HepG2 (cell line): ENCODE data around the gene MISP3. TPM values are rescaled to one million over a fixed set of nuclear protein-coding genes. Genes with fewer than 3 reads are reported as not detected.

Experiments used
- ATAC-seq: fragments of 200-7000 bp; cut with Tn5 transposase; 3 replicates; pipeline ENCODE4 v1.9.1; 2020; ENCODE audit warnings: mild to moderate bottlenecking, moderate library complexity
- BruUV-seq: library from RNA; stranded (reverse); fragments of 400-500 nt; replicated peaks from 2 replicates; lab custom pipeline; 2021; lab: Mats Ljungman, UMichigan
- CTCF ChIA-PET: fragments of 300-600 bp; formaldehyde crosslinking; extraction: SDS; loops from one replicate; lab custom pipeline; 2021; ENCODE audit warnings: low total read pairs, inconsistent platforms, low intra/inter-chr PET ratio; lab: Yijun Ruan, JAX
- POLR2A ChIA-PET: fragments of 350-600 bp; sonication (Branson Sonifier 250); formaldehyde crosslinking; loops from one replicate; lab custom pipeline; 2020; ENCODE audit warnings: antibody characterized with exemption, inconsistent platforms; lab: Yijun Ruan, JAX
- DNase-seq: peaks from one replicate; pipeline ENCODE4 v3.0.0-alpha.2; 2015; ENCODE audit warnings: low spot score
- FAIRE-seq: peaks from 3 replicates; lab custom pipeline; 2011; peaks lifted over from hg19 to GRCh38; lab: Jason Lieb, UNC
- H2AFZ ChIP-seq: one replicate; pipeline ENCODE4 v1.6.1; 2011; ENCODE audit warnings: low read length, inconsistent platforms
- H3K27ac ChIP-seq: fragments of 300-600 bp; 3 replicates; pipeline ENCODE4 v1.8.0; 2011; ENCODE audit warnings: mixed run types, mild to moderate bottlenecking, mixed read lengths, low read length, inconsistent platforms; ENCODE audit not compliant: insufficient read depth; ENCODE audit errors: extremely low read length
- H3K27me3 ChIP-seq, 2 experiments: fragments of 200-600 bp in 1 of 2; 2 replicates in 1 of 2; 3 replicates in 1 of 2; pipeline versions ENCODE4 v1.6.0 to v1.8.0; 2011; ENCODE audit warnings: low read length in 2 of 2, mild to moderate bottlenecking in 2 of 2, moderate library complexity in 2 of 2, inconsistent platforms in 1 of 2; ENCODE audit not compliant: insufficient read depth in 2 of 2, control insufficient read depth in 1 of 2
- H3K36me3 ChIP-seq, 2 experiments: fragments of 200-600 bp in 1 of 2; replicated peaks in 1 of 2; 2 replicates in 1 of 2; 3 replicates in 1 of 2; pipeline versions ENCODE4 v1.5.1 to v1.8.0; 2011; ENCODE audit warnings: low read length in 2 of 2, inconsistent platforms in 1 of 2; ENCODE audit not compliant: insufficient read depth in 2 of 2, control insufficient read depth in 1 of 2
- H3K4me1 ChIP-seq: 2 replicates; pipeline ENCODE4 v1.5.1; 2012; ENCODE audit warnings: low read length, inconsistent platforms; ENCODE audit not compliant: insufficient read depth
- H3K4me2 ChIP-seq: 2 replicates; pipeline ENCODE4 v1.6.0; 2011; ENCODE audit warnings: low read depth, low read length, inconsistent platforms
- H3K4me3 ChIP-seq, 3 experiments: fragments of 200-600 bp in 1 of 3; sonication (generic), shearing (Covaris generic) in 1 of 3; replicated peaks in 1 of 3; 2 replicates each; pipeline ENCODE4 v1.5.1; 2011 to 2016; ENCODE audit warnings: low read length in 3 of 3, inconsistent platforms in 2 of 3, low read depth in 2 of 3, mild to moderate bottlenecking in 2 of 3, control low read depth in 1 of 3, mixed read lengths in 1 of 3; ENCODE audit not compliant: insufficient read depth in 1 of 3
- H3K79me2 ChIP-seq: one replicate; pipeline ENCODE4 v1.6.1; 2011; ENCODE audit warnings: low read length, inconsistent platforms; ENCODE audit not compliant: insufficient read depth
- H3K9ac ChIP-seq: 2 replicates; pipeline ENCODE4 v1.6.0; 2011; ENCODE audit warnings: mild to moderate bottlenecking, low read depth, low read length, inconsistent platforms; ENCODE audit not compliant: insufficient read depth
- H3K9me3 ChIP-seq: 2 replicates; pipeline ENCODE4 v1.5.1; 2012; ENCODE audit warnings: mild to moderate bottlenecking, low read length
- H4K20me1 ChIP-seq: 2 replicates; pipeline ENCODE4 v1.6.0; 2011; ENCODE audit warnings: inconsistent platforms, mild to moderate bottlenecking, low read length, moderate library complexity; ENCODE audit not compliant: insufficient read depth
- BCLAF1 ChIP-seq: fragments of 450-650 bp; IDR thresholded peaks from 2 replicates; pipeline ENCODE4 v1.6.1; 2017; ENCODE audit warnings: mild to moderate bottlenecking
- MAX ChIP-seq: IDR thresholded peaks from 2 replicates; pipeline ENCODE4 v1.6.1; 2012; ENCODE audit warnings: inconsistent platforms
- MXD1 ChIP-seq: sonication (generic); formaldehyde crosslinking; IDR thresholded peaks from 2 replicates; pipeline ENCODE4 v1.4.0; 2020; ENCODE audit warnings: mild to moderate bottlenecking, missing genetic modification reagents
- NFIB ChIP-seq: sonication (generic); formaldehyde crosslinking; IDR thresholded peaks from 2 replicates; pipeline ENCODE4 v1.9.0; 2021; ENCODE audit warnings: missing genetic modification reagents, mild to moderate bottlenecking, borderline replicate concordance
- SOX13 ChIP-seq, 3 experiments: fragments of 450-650 bp in 1 of 3; sonication (generic) in 1 of 3; formaldehyde crosslinking in 1 of 3; IDR thresholded peaks in 2 of 3; conservative IDR thresholded peaks in 1 of 3; 2 replicates each; pipeline versions ENCODE4 v1.5.0 to v1.6.1; 2016 to 2020; ENCODE audit warnings: antibody characterized with exemption in 1 of 3, mild to moderate bottlenecking in 1 of 3, missing compliant biosample characterization in 1 of 3, missing genetic modification reagents in 1 of 3, moderate library complexity in 1 of 3
- SSRP1 ChIP-seq: IDR thresholded peaks from 2 replicates; pipeline ENCODE4 v1.6.1; 2016; ENCODE audit warnings: control low read depth
- TEAD3 ChIP-seq: optimal IDR thresholded peaks from 2 replicates; pipeline ENCODE3; 2016; ENCODE audit warnings: borderline replicate concordance
- TMF1 ChIP-seq: sonication (generic); formaldehyde crosslinking; IDR thresholded peaks from 2 replicates; pipeline ENCODE4 v1.8.1; 2022; ENCODE audit warnings: low read depth, missing genetic modification reagents
- ZNF772 ChIP-seq: sonication (generic); formaldehyde crosslinking; IDR thresholded peaks from 2 replicates; pipeline ENCODE4 v1.5.0; 2020; ENCODE audit warnings: mild to moderate bottlenecking, missing genetic modification reagents
- WGBS: methylation state at CpG from one replicate; pipeline ENCODE4 v1.1.6; 2017; ENCODE audit warnings: low lambda C conversion rate; 5-methylcytosine and 5-hydroxymethylcytosine counted together
- in situ Hi-C: cut with HindIII; loops from 2 replicates; pipeline ENCODE4 v1.10.0; 2017; ENCODE audit warnings: low pct_unique_long_range_greater_than_20kb; ENCODE audit not compliant: extremely low pct_ligation_motif_present
- intact Hi-C: fragments of 100-400 bp; cut with micrococcal nuclease; formaldehyde crosslinking; loops from one replicate; pipeline ENCODE4 v1.10.0; 2022; ENCODE audit not compliant: unreplicated experiment
- polyA plus RNA-seq, 8 experiments: library from polyadenylated mRNA; depleted of rRNA in 3 of 8; stranded (reverse) in 7 of 8; unstranded in 1 of 8; fragments of >200 nt; fragmentation: Illumina TruSeq in 4 of 8; extraction: Trizol in 4 of 8; gene quantifications; 2 replicates each; pipeline versions ENCODE4 v1.2.1 to v1.2.3, GENCODE V29; 2011 to 2016; ENCODE audit warnings: low read depth in 4 of 8, missing spikeins in 1 of 8, mixed read lengths in 1 of 8; ENCODE audit not compliant: insufficient read depth in 1 of 8
- total RNA-seq, 5 experiments: library from RNA; depleted of rRNA; stranded (reverse); fragments of >200 nt; fragmentation: Illumina TruSeq; extraction: Trizol; gene quantifications; 2 replicates each; pipeline ENCODE4 v1.2.3, GENCODE V29; 2016; ENCODE audit warnings: low read depth in 1 of 5
- TF ChIP-seq, protein P1 (sequence below): sonication (generic); formaldehyde crosslinking; IDR thresholded peaks from 2 replicates; pipeline ENCODE4 v1.5.1; 2020; ENCODE audit warnings: mild to moderate bottlenecking, missing genetic modification reagents, borderline replicate concordance
- TF ChIP-seq, protein P2 (sequence below): sonication (generic); formaldehyde crosslinking; IDR thresholded peaks from 2 replicates; pipeline ENCODE4 v1.4.0; 2020; ENCODE audit warnings: missing genetic modification reagents, low read depth, mild to moderate bottlenecking, borderline replicate concordance
- TF ChIP-seq, protein P3 (sequence below): sonication (generic); formaldehyde crosslinking; IDR thresholded peaks from 2 replicates; pipeline ENCODE4 v1.4.0; 2020; ENCODE audit warnings: missing genetic modification reagents
- TF ChIP-seq, protein P4 (sequence below): sonication (generic); formaldehyde crosslinking; IDR thresholded peaks from 2 replicates; pipeline ENCODE4 v1.5.0; 2020; ENCODE audit warnings: missing genetic modification reagents

Gene MISP3
- total and polyA plus RNA-seq, 2 of the 13 experiments (the other 11 are each of a cell fraction or from before 2014, with no cell fraction given): 2.5 to 5.4 TPM

DNA sequence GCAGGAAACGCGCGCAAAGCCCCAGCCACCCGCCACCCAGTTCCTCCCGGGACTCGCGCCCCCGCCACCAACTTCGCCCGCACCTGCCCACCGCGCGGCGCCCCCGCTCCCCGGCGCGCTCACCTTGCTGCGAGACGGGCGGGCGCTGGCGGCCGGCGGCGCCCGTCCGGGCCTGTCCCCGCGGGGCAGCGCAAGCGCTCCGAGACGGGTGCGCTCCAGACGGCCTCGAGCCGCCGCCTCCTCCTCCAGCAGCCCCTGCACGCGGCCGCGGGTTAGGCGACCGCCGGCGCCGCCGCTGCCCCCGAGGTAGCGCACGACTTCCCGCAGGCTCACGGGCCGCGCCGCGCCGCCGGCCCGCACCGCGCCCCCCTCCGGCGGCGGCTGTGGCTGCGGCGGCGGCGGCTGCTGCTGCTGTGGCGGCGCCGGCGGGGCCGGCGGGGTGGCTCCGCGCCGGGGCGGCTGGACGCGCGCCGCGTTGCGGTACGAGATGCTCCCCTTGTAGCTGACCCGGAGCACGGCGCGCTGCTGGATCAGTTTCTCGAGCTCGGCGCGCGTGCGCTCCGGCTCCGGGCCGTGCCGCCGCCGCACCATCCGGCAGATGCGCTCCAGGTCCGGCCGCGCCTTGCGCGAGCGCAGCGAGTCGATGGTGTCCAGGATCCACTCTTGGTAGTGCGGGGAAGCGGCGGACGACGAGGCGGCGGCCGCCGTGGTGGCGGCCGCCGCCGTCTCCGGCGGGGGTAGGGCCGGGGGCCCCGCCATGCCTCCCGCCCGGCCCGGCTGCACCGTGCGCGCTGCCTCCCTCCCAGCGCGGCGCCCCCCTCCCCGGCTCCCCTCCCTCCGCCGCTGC is 17.3 kb downstream of the MISP3 start:
- DNase-seq (no peak), FAIRE-seq (no peak), ATAC-seq (peak; percentile 8)
- H3K9ac ChIP-seq: peak overlapping the region; percentile 62
- no TSS peak for BruUV-seq
- peak overlapping the region; percentile 58 to 83 (median 76); a peak in 5 of 6 replicates for H3K4me3 ChIP-seq
- 0% methylated on average over 5 of the region's 142 CpGs for WGBS
- peaks cover 31% of the 10 kb centered on the region for H3K4me1 ChIP-seq
- no peak overlapping the region for H2AFZ ChIP-seq
- no peaks in the 10 kb centered on the region for H3K27me3 ChIP-seq
- POLR2A ChIA-PET: interaction anchor here (1.0 kb wide), 1 partner anchor 9 kb away, joined by 4 read pairs; no protein-coding TSS in a partner anchor
- H3K27ac ChIP-seq: peak overlapping the region; percentile 78
- CTCF ChIA-PET: interaction anchor here (0.7 to 1.7 kb wide), 5 partner anchors 15 to 210 kb away, joined by 3 to 5 read pairs (median 4); no protein-coding TSS in a partner anchor
- no peaks in the 10 kb centered on the region for H4K20me1 ChIP-seq
- H3K36me3 ChIP-seq: peaks cover 4 to 8% of the 10 kb centered on the region in 2 experiments; a peak in 2 of 5 replicates
- H3K9me3 ChIP-seq: peaks cover 6% of the 10 kb centered on the region; the same call in 1 of the 2 replicates
- in situ Hi-C loops: no loop called here
- intact Hi-C loops: loop anchor here (1.0 kb wide), 1 partner anchor 10 kb away; no protein-coding TSS in a partner anchor
- peaks cover 4% of the 10 kb centered on the region for H3K79me2 ChIP-seq
- peak overlapping the region; percentile 67 for H3K4me2 ChIP-seq
- TF ChIP-seq BCLAF1 (no peak), TMF1 (CRISPR knock-in tag) (peak; percentile 19; the same call in 1 of the 2 replicates), SSRP1 (CRISPR knock-in tag) (no peak), TEAD3 (no peak), SOX13 (IDR thresholded peaks at IDR 0.05) (no peak), SOX13 (CRISPR knock-in tag; conservative IDR thresholded peaks at IDR 0.05 in 1 of 2, IDR thresholded peaks at IDR 0.05 in 1 of 2) (no peak), NFIB (CRISPR knock-in tag) (no peak), MAX (peak; percentile 42; the same call in 1 of the 2 replicates), MXD1 (no peak), ZNF772 (CRISPR knock-in tag) (no peak)
- TF ChIP-seq, protein P1, sequence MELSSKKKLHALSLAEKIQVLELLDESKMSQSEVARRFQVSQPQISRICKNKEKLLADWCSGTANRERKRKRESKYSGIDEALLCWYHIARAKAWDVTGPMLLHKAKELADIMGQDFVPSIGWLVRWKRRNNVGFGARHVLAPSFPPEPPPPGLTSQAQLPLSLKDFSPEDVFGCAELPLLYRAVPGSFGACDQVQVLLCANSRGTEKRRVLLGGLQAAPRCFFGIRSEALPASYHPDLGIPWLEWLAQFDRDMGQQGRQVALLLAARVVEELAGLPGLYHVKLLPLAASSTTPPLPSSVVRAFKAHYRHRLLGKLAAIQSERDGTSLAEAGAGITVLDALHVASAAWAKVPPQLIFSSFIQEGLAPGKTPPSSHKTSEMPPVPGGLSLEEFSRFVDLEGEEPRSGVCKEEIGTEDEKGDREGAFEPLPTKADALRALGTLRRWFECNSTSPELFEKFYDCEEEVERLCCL (CRISPR knock-in tag): no peak
- TF ChIP-seq, protein P2, sequence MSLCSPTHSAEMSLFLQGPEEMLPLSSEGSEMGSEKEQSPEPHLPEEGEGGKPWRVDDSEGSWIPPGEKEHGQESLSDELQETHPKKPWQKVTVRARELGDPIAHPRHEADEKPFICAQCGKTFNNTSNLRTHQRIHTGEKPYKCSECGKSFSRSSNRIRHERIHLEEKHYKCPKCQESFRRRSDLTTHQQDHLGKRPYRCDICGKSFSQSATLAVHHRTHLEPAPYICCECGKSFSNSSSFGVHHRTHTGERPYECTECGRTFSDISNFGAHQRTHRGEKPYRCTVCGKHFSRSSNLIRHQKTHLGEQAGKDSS: no peak
- TF ChIP-seq, protein P3, sequence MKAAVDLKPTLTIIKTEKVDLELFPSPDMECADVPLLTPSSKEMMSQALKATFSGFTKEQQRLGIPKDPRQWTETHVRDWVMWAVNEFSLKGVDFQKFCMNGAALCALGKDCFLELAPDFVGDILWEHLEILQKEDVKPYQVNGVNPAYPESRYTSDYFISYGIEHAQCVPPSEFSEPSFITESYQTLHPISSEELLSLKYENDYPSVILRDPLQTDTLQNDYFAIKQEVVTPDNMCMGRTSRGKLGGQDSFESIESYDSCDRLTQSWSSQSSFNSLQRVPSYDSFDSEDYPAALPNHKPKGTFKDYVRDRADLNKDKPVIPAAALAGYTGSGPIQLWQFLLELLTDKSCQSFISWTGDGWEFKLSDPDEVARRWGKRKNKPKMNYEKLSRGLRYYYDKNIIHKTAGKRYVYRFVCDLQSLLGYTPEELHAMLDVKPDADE (CRISPR knock-in tag): no peak
- TF ChIP-seq, protein P4, sequence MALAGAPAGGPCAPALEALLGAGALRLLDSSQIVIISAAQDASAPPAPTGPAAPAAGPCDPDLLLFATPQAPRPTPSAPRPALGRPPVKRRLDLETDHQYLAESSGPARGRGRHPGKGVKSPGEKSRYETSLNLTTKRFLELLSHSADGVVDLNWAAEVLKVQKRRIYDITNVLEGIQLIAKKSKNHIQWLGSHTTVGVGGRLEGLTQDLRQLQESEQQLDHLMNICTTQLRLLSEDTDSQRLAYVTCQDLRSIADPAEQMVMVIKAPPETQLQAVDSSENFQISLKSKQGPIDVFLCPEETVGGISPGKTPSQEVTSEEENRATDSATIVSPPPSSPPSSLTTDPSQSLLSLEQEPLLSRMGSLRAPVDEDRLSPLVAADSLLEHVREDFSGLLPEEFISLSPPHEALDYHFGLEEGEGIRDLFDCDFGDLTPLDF: no peak
